ENCODE measurements around the gene ZNF865. TPM values are rescaled to one million over a fixed set of nuclear protein-coding genes. Genes with fewer than 3 reads are reported as not detected.
A peak's percentile ranks its signal among the peaks of the same experiment; 100 is the strongest.

ZNF865 gene
- total RNA-seq, 1 donor from 2014 or later: 18.4 TPM

GRCh38 chr19:55615543-55616394 is 10.3 kb downstream of the ZNF865 start:
- peaks cover 26% of the 10 kb centered on the region for H3K36me3 ChIP-seq
- no peak overlapping the region for H3K4me3 ChIP-seq
- H3K27me3 ChIP-seq: no peaks in the 10 kb centered on the region
- TF ChIP-seq CTCF (IDR thresholded peaks at IDR 0.05): no peak
- ATAC-seq: no peak
- intact Hi-C loops (cut with DNase I): no loop called here
- no peaks in the 10 kb centered on the region for H3K9me3 ChIP-seq
- no peak for DNase-seq
- peaks cover 30% of the 10 kb centered on the region for H3K4me1 ChIP-seq
- no peak overlapping the region for H3K27ac ChIP-seq

- no peaks in the 10 kb centered on the region for H3K27me3 ChIP-seq
- no peak for ATAC-seq
- H3K36me3 ChIP-seq: peaks cover 26% of the 10 kb centered on the region
- no peak overlapping the region for H3K4me3 ChIP-seq
- intact Hi-C loops (cut with DNase I): no loop called here
- no peak for TF ChIP-seq CTCF (IDR thresholded peaks at IDR 0.05)
- DNase-seq: no peak
- H3K9me3 ChIP-seq: no peaks in the 10 kb centered on the region
- no peak overlapping the region for H3K27ac ChIP-seq
- peaks cover 30% of the 10 kb centered on the region for H3K4me1 ChIP-seq
Measured at GRCh38 chr19:55616395-55616875, 11.0 kb downstream of the ZNF865 start.

- Histone ChIP-seq H3K27ac (no peak overlapping the region), H3K9me3 (no peaks in the 10 kb centered on the region), H3K4me3 (no peak overlapping the region), H3K4me1 (peaks cover 21% of the 10 kb centered on the region), H3K36me3 (peaks cover 26% of the 10 kb centered on the region), H3K27me3 (no peaks in the 10 kb centered on the region)
- no peak for TF ChIP-seq CTCF (IDR thresholded peaks at IDR 0.05)
- DNase-seq (no peak), ATAC-seq (no peak)
- intact Hi-C loops (cut with DNase I): no loop called here
Measured at GRCh38 chr19:55617426-55617825, 12.0 kb downstream of the ZNF865 start.

GRCh38 chr19:55618426-55618825 is 13.0 kb downstream of the ZNF865 start:
- H3K27ac ChIP-seq: peak overlapping the region; percentile 49
- no peak for TF ChIP-seq CTCF (IDR thresholded peaks at IDR 0.05)
- H3K36me3 ChIP-seq: peaks cover 26% of the 10 kb centered on the region
- ATAC-seq (no peak), DNase-seq (no peak)
- H3K4me1 ChIP-seq: peaks cover 21% of the 10 kb centered on the region
- H3K27me3 ChIP-seq: no peaks in the 10 kb centered on the region
- no peaks in the 10 kb centered on the region for H3K9me3 ChIP-seq
- intact Hi-C loops (cut with DNase I): no loop called here
- no peak overlapping the region for H3K4me3 ChIP-seq

GRCh38 chr19:55619286-55619685 is 13.8 kb downstream of the ZNF865 start:
- ATAC-seq (no peak), DNase-seq (no peak)
- Histone ChIP-seq H3K9me3 (no peaks in the 10 kb centered on the region), H3K27me3 (no peaks in the 10 kb centered on the region), H3K36me3 (peaks cover 26% of the 10 kb centered on the region), H3K4me1 (peaks cover 26% of the 10 kb centered on the region), H3K4me3 (no peak overlapping the region), H3K27ac (peak overlapping the region; percentile 49)
- intact Hi-C loops (cut with DNase I): no loop called here
- no peak for TF ChIP-seq CTCF (IDR thresholded peaks at IDR 0.05)

Measured in upper lobe of right lung (tissue), 1 donor.